GM12801 (cell line): Measurements from ENCODE around the gene IREB2.

Experiments used
- CTCF ChIP-seq: IDR thresholded peaks from one replicate; pipeline ENCODE4 v1.5.1; 2011; ENCODE audit warnings: control low read depth; ENCODE audit not compliant: insufficient read length; ENCODE audit errors: extremely low read depth

IREB2 gene

DNA sequence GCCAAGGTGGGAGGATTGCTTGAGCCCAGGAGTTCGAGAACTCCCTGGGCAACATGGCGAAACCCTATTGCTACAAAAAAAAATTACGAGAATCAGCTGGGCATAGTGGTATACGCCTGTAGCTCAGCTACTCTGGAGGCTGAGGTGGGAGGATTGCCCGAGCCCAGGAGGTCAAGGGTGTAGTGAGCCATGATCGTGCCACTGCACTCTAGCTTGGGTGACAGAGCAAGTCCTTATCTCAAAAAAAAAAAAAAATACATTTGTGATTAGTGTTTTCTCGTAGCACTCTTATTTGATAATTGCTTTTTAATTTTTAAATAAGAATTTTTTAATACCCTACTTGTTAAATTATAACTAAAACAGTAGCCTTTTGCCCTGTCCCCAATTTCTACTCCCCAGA is 18.4 kb downstream of the IREB2 start:
- no peak for TF ChIP-seq CTCF

- TF ChIP-seq CTCF: no peak
These were observed 19.1 kb downstream of the IREB2 start for GRCh38 chr15:78457101-78457500.

- TF ChIP-seq CTCF: no peak
These were observed 22.7 kb downstream of the IREB2 start for GRCh38 chr15:78460737-78461136.

DNA sequence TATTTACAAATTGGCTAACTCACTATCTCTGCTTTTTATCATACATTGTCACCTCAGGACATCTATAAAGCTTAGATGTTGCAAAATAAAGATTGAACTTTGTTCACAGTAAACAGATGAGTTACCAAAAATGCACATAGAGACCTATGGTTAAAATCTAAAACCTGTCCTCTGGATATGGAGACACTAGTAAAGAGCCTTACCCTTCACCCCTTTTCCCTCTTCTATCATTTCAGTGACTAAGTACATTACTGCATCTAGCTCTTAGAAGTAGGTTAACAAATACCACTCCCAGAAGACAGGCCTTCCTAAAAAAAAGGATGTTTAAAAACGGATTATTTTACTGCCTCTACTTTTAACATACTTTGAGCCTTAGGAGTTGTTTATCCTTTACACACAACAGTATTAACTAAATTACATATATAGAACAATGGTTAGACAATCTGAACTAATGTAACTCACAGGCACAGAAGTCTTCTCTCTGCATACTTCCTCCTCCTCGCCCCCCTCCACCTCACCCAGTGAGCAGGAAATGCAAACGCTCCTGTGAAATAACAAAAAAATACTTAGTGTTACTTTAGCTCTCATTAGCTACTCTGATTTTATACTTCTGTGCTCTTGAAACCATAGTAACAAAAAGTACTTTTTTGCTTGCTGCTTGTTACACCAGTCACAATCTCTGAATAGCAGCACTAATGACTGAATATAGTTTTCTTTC is 23.3 kb downstream of the IREB2 start:
- no peak for TF ChIP-seq CTCF

DNA sequence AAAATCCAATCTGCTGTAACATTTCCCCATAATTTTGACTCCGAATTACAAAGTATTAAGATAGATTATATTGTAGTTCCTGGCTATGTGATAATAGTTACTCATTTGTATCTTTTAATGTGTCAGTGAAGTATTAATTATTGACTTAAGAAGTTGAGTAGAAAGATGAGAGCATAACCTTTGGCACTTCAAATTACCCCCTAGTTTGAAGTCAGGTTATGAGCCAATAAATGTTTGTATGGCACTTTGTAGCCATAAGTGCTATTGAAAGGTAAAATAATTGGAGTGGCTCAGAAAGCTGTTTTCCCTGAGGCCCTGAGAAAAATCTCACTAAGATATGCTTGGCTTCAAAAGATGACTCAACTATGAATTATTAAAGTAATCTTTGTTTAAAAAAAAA is 31.0 kb downstream of the IREB2 start:
- no peak for TF ChIP-seq CTCF

- no peak for TF ChIP-seq CTCF
These were observed 39.3 kb downstream of the IREB2 start for GRCh38 chr15:78477295-78477694.

- TF ChIP-seq CTCF: no peak
These were observed 41.6 kb downstream of the IREB2 start for GRCh38 chr15:78479650-78480049.
